Right cardiac atrium (tissue), 5 donors: ENCODE results near the gene CERKL. TPM values are rescaled to one million over a fixed set of nuclear protein-coding genes. Genes with fewer than 3 reads are reported as not detected.

Experiments
- ATAC-seq, 2 donors: fragments of 200-7000 bp; cut with Tn5 transposase; one replicate each; pipeline versions ENCODE4 v1.8.0 to v1.9.1; 2020; ENCODE audit warnings: moderate library complexity in 2 of 2, mild to moderate bottlenecking in 1 of 2
- DNase-seq, 3 donors: peaks; one replicate each; pipeline ENCODE4 v3.0.0-alpha.2; 2020
- H3K27ac ChIP-seq: one replicate; pipeline ENCODE4 v1.5.1; 2013; ENCODE audit warnings: mild to moderate bottlenecking, low read length, control low read depth, moderate library complexity
- H3K27me3 ChIP-seq: one replicate; pipeline ENCODE4 v1.6.1; 2013; ENCODE audit not compliant: control insufficient read depth, insufficient read depth
- H3K4me1 ChIP-seq: one replicate; pipeline ENCODE4 v1.6.1; 2013; ENCODE audit warnings: low read length; ENCODE audit not compliant: control insufficient read depth, insufficient read depth
- H3K4me3 ChIP-seq: one replicate; pipeline ENCODE4 v1.5.1; 2013; ENCODE audit warnings: low read length, control low read depth
- H3K9me3 ChIP-seq: one replicate; pipeline ENCODE4 v1.6.1; 2013; ENCODE audit warnings: low read length; ENCODE audit not compliant: control insufficient read depth
- WGBS: extraction: QIAGEN DNeasy Blood & Tissue Kit; methylation state at CpG from one replicate; pipeline ENCODE4 v1.1.7; 2013; 5-methylcytosine and 5-hydroxymethylcytosine counted together
- intact Hi-C, 4 donors: fragments of 100-400 bp; cut with DNase I; formaldehyde crosslinking; loops; one replicate each; pipeline versions ENCODE4 v1.11.0 to v1.14.0; 2022 to 2023
- polyA plus RNA-seq: library from polyadenylated mRNA; stranded (reverse); fragments of 200-250 nt; gene quantifications from one replicate; pipeline ENCODE4 v1.2.3, GENCODE V29; 2013
- total RNA-seq, 4 donors: library from RNA; stranded (reverse); fragmentation: NEBNext Ultra II Directional; extraction: Animal tissue kit (Norgen Biotek cat#: 25700); gene quantifications; one replicate each; pipeline ENCODE4 v1.2.1, GENCODE V29; 2021
- donor health status: healthy with polysubstance abuse.
- donor health status: DM: no; HTN: yes; CAD: no.
- donor health status: DM: no; HTN: no; CAD: no.
- donor health status: DM: no; HTN: yes; CAD: no; lungs with severe emphysema.
- donor health status: DM: yes; HTN: yes; CAD: no.

CERKL gene
- total and polyA plus RNA-seq, 5 donors = not detected

- no peaks in the 10 kb centered on the region for H3K4me1 ChIP-seq
- H3K27ac ChIP-seq = no peak overlapping the region
- 76% methylated on average over 4 of the region's 4 CpGs for WGBS
- no peaks in the 10 kb centered on the region for H3K27me3 ChIP-seq
- no peak for DNase-seq
- H3K9me3 ChIP-seq = no peaks in the 10 kb centered on the region
- ATAC-seq = no peak
- intact Hi-C loops = loop anchor here in 1 of 4 donors (10.0 kb wide), 1 partner anchor 144 kb away; no protein-coding TSS in a partner anchor
- H3K4me3 ChIP-seq = no peak overlapping the region
Observed at GRCh38 chr2:181570833-181571661, 85.9 kb downstream of the CERKL start.

DNA sequence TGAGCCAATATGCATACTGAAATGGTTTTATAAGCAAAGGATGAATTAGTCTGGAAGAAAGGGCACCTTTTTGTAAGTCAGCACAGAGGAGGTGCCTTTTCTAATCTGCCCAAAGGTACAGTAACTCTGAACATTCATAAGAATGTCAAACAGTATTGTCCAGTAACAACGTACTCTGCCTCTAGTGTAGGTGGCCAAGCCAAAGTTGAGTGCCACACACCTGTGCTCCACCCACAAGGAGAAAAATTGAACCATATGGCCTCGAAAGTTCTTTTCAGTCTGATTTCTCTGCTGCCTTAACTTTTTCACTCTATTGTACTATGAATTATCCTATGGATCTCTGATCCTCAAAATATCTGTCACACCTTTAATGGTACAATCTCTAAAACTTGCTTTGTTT lies 86.8 kb downstream of the CERKL start:
- H3K27ac ChIP-seq = no peak overlapping the region
- no peaks in the 10 kb centered on the region for H3K27me3 ChIP-seq
- intact Hi-C loops = loop anchor here in 1 of 4 donors (10.0 kb wide), 1 partner anchor 145 kb away; no protein-coding TSS in a partner anchor
- 84% methylated on average over 2 of the region's 2 CpGs for WGBS
- ATAC-seq (no peak), DNase-seq (no peak)
- no peaks in the 10 kb centered on the region for H3K9me3 ChIP-seq
- H3K4me1 ChIP-seq = no peaks in the 10 kb centered on the region
- H3K4me3 ChIP-seq = no peak overlapping the region

GRCh38 chr2:181566334-181567032 lies 90.4 kb downstream of the CERKL start:
- DNase-seq = no peak
- ATAC-seq = no peak
- Histone ChIP-seq H3K4me1 (no peaks in the 10 kb centered on the region), H3K27ac (no peak overlapping the region), H3K27me3 (no peaks in the 10 kb centered on the region), H3K9me3 (no peaks in the 10 kb centered on the region), H3K4me3 (no peak overlapping the region)
- WGBS = 81% methylated on average over 6 of the region's 6 CpGs
- intact Hi-C loops = no loop called here

GRCh38 chr2:181563101-181563692 lies 93.7 kb downstream of the CERKL start:
- DNase-seq (no peak), ATAC-seq (no peak)

DNA sequence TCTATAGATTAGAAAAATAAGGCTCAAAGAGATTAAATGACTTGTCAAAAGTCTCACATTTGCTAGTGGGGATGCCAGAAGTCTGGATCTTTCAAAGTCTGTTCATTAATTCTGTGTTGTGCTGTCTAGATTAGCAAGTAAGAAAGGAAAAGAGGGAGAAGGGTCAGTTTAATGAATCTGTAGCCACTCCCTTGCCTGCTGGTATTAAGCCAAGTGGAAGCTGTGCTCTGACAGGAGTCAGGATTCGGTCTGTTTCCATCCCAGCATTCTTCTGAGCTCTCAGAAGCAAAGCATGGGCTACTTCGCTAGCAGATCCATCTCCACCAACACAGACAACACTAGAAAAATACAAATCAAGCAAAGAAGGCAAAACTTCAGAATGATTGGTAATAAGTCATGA lies 98.5 kb downstream of the CERKL start:
- no peak overlapping the region for H3K27ac ChIP-seq
- H3K4me1 ChIP-seq = no peaks in the 10 kb centered on the region
- 72% methylated on average over 2 of the region's 2 CpGs for WGBS
- DNase-seq (no peak), ATAC-seq (no peak)
- no peaks in the 10 kb centered on the region for H3K9me3 ChIP-seq
- H3K27me3 ChIP-seq = no peaks in the 10 kb centered on the region
- no peak overlapping the region for H3K4me3 ChIP-seq
- intact Hi-C loops = no loop called here

More at GRCh38 chr2:181563101-181563692, 93.7 kb downstream of the CERKL start:
- Histone ChIP-seq H3K4me1 (no peaks in the 10 kb centered on the region), H3K9me3 (no peaks in the 10 kb centered on the region), H3K27ac (no peak overlapping the region), H3K4me3 (no peak overlapping the region), H3K27me3 (no peaks in the 10 kb centered on the region)
- WGBS = 36% methylated on average over 1 of the region's 1 CpG
- intact Hi-C loops = no loop called here

DNA sequence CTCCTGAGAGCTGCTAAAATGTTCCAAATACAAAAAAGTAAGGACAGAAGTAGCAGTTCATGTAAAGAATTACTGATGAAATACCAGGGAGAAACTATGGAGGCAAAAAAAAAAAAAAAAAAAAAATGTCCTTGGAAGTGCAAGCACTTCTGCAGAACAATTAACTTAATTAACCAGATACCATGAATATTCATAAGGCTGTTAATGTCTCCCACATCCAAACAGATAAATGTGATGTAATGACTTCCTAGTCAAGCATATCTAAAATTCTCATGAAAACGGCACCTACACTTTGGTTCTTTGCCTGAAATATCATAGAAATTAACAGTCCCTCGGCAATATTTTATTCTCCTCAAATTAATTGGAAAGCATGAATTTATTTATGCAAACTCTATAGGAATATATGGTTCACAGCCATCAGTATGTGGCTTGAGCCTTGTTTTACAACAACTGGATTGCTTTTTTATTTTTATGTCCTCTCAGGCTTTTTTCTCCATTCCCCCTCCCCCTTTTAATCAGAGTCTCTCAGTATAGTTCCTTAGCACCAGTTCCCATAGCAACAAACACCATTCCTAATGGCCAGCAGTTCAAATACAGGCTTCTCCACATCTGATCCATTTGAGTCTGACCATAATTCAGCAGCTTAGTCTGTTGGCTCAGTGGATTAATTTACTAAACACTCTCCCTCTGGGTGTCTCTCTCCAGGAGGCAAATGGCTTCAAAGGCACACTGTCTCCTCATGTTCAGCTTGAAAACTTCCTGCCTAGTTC lies 102.7 kb downstream of the CERKL start:
- Histone ChIP-seq H3K27me3 (no peaks in the 10 kb centered on the region), H3K4me1 (no peaks in the 10 kb centered on the region), H3K9me3 (no peaks in the 10 kb centered on the region), H3K4me3 (no peak overlapping the region), H3K27ac (no peak overlapping the region)
- DNase-seq (no peak), ATAC-seq (no peak)
- WGBS = 64% methylated on average over 2 of the region's 2 CpGs
- intact Hi-C loops = no loop called here

DNA sequence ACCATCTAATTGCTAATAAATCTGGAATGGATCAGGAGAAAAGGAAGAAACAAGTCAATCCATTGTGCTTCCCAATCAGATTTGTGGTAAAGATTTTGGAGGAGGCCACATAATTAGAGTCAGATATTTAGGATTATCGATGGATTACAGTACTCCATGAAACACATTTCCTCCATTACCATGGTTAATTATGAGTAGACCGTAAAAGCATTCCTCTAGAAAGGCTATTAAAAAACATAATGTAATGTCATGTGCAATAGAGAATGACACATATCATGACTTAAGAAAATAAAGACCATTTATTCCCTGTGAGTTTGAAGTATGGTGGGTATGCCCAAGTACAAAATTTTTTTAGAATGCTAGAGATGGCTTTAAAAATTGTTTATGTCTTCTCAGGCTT lies 103.7 kb downstream of the CERKL start:
- no peak overlapping the region for H3K4me3 ChIP-seq
- no peaks in the 10 kb centered on the region for H3K27me3 ChIP-seq
- no peaks in the 10 kb centered on the region for H3K4me1 ChIP-seq
- WGBS = 90% methylated on average over 2 of the region's 2 CpGs
- intact Hi-C loops = no loop called here
- no peak for ATAC-seq
- H3K27ac ChIP-seq = no peak overlapping the region
- no peaks in the 10 kb centered on the region for H3K9me3 ChIP-seq
- no peak for DNase-seq

- no peak overlapping the region for H3K4me3 ChIP-seq
- no peaks in the 10 kb centered on the region for H3K4me1 ChIP-seq
- WGBS = 51% methylated on average over 1 of the region's 1 CpG
- H3K27ac ChIP-seq = no peak overlapping the region
- DNase-seq (no peak), ATAC-seq (no peak)
- intact Hi-C loops = no loop called here
- H3K27me3 ChIP-seq = no peaks in the 10 kb centered on the region
- no peaks in the 10 kb centered on the region for H3K9me3 ChIP-seq
Observed at GRCh38 chr2:181552808-181553207, 104.1 kb downstream of the CERKL start.

GRCh38 chr2:181546086-181546485 lies 110.8 kb downstream of the CERKL start:
- no peaks in the 10 kb centered on the region for H3K4me1 ChIP-seq
- no peak for ATAC-seq
- H3K27ac ChIP-seq = no peak overlapping the region
- whole genome bisulfite sequencing = 63% methylated on average over 3 of the region's 3 CpGs
- no peak for DNase-seq
- intact Hi-C loops = no loop called here
- no peaks in the 10 kb centered on the region for H3K9me3 ChIP-seq
- no peak overlapping the region for H3K4me3 ChIP-seq
- no peaks in the 10 kb centered on the region for H3K27me3 ChIP-seq

DNA sequence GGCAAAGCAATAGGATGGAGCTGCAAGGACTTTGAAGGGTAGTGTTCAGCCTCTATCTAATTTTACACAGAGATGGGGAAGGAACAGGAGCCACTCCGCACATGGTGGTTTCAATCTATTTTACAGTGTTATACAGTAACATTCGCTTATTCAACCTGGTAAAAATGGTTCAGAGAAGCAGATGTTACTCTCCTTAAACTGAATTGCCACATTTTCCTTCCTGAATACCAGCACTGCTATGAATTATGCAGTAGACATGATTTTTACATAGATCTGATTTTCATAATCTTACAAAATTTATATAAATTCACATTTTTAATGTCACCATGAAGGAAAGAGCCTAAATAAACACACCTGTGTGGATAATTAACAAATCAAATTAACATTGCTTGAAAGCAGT lies 114.7 kb downstream of the CERKL start:
- no peak for DNase-seq
- 91% methylated on average over 2 of the region's 2 CpGs for WGBS
- no peak for ATAC-seq
- Histone ChIP-seq H3K27me3 (no peaks in the 10 kb centered on the region), H3K27ac (no peak overlapping the region), H3K9me3 (no peaks in the 10 kb centered on the region), H3K4me1 (no peaks in the 10 kb centered on the region), H3K4me3 (no peak overlapping the region)
- intact Hi-C loops = no loop called here
